GM18909 (cell line): Measurements from ENCODE around the gene ZNF367.

Experiments
- ATAC-seq: cut with Tn5 transposase; IDR thresholded peaks from one replicate; pipeline ENCODE4 v1.9.1; 2021; ENCODE audit warnings: mild to moderate bottlenecking; ENCODE audit not compliant: unreplicated experiment, poor library complexity

ZNF367 gene

DNA sequence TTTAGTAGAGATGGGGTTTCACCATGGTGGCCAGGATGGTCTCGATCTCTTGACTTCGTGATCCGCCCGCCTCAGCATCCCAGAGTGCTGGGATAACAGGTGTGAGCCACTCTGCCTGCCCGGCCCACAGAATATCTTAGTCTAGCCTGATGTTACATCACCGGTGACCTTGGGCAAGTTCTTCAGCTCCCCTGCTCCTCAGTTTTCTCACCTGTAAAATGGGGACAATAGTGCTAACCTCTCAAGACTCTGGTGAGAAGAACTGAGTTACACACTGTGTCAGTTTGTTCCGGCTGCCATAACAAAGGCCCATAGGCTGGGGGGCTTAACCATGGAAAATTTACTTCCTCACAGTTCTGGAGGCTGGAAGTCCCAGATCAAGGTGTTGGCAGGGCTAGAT, 19.3 kb upstream of the ZNF367 start:
- no peak for ATAC-seq

DNA sequence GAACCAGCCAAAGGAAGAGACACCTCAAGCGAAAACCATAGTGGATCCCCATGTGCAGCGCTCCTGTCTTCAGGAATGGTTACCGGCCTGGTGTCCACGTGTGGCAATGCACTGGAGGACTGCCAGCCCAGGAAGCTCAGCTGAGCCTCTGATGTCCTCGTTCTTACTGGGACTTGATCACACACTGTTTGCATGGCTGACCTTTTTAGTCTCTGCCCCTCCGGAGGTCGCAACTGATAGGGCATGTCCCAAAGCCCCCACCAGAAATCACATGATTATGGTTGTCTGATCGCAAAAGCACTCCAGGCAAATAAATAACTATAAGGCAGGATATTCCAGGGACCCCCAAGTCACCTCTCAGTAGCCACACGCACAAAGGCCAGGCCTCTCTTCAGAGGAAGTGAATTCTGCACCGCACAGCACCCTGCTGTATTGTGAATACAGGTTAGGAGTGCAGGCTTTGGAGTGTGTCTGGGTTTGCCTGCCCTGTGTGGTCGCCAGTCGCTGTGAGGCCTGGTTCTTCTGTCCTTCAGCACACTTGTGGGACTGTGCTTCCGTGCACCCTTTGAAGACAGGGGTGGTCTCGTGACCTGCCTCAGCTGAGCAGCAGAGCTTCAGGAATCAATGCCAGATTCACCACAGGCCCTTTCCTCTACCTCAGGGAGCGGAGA, 18.4 kb upstream of the ZNF367 start:
- ATAC-seq: no peak

DNA sequence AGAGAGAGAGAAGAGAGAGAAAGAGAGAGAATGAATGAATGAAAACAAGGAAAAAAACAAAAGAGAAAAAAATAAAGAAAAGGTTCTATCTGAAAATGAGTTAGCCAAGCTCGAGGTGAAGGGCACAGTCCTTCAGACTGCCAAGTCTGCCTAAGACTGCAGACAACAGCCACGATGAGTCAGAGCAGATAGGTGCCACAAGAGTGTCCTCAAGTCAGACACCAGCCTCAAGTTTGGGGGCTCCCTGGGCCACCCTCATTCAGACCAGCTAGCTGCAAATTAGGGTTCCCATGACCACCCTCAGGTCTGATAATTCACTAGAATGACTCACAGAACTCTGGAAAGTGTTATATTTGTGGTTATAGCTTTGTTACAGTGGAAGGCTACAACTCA, 17.9 kb upstream of the ZNF367 start:
- ATAC-seq: no peak

DNA sequence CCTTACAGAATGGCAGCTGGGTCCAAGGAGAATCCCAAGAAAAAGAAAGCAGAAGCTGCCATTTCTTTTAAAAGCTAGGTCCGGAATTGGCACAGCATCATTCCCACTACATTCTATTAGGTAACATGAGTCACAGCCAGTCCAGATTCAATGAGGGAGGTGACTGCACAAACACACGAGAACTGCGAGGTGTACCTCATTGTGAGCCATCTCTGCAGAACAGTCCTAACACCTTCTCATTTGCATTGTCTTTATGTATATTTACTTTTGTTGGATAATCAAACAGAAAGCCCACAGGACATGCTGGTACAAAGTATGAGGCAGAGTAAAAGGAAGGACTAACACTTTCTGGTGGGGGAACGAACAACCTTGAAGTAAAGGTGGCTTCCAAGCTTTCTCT, 17.2 kb upstream of the ZNF367 start:
- ATAC-seq: no peak

DNA sequence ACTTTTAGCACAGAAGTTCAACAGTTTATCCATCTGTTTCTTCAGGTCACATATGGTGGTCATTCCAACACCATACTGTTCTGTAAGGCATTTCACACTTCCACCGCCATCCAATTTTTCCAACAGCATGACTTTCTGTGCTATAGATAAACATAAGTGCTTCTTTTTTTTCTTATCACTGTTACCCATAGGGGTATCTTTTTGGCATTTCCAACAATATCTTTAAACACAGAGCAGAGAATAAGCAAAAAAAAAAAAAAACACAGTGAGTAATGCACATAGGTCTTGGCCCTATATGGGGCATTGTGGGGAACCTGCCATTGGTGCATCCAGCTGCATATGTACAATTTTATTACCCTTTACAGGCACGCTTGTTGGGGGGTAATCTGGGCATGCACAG, 12.2 kb upstream of the ZNF367 start:
- no peak for ATAC-seq

DNA sequence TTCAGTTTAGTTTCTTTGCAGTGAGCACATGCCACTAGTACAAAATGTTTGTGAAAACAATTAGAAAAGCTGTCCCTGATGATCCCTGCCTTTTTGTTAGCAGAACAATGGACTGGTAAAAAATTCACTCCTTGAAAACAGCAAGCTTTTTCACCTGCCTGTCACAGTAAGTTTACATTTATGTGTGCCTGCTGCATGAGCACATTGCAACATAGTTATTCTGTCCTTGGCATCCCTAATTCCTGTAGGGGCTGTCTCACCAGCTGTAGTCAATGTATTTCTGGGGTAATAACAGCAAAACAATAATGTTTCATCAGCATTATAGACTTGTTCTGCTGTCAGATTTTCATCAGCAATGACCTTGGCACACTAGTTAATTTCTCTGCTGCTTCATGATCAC, 11.6 kb upstream of the ZNF367 start:
- no peak for ATAC-seq

DNA sequence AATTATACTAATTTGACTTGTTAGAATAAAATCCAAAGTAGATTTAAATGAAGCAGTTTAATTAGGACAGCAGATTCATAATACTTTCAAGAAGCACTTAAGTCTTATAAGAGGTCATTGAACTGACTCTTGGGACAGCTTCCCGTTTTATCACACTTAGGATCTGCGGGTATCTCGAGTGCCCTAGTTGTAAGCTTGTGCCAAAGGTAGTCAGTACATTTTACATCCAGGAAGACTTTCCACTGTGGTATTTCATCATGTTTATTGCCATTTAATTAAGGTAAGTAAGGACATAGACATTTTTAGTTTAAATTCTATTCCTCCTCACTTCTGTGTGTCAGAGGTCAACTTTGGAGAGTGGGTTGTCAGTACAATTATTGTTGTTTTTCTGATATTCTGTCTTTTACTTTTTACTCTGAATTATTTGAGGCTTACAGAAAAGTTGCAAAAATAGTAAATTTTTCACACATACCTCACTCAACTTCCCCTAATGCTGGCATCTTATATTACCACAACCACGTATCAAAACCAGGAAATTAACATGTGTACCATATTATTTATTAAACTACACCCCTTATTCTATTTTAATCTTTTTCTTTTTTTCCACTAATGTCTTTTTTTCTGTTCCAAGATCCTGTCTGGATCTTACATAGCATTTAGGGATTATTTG, 7.5 kb upstream of the ZNF367 start:
- ATAC-seq: no peak

DNA sequence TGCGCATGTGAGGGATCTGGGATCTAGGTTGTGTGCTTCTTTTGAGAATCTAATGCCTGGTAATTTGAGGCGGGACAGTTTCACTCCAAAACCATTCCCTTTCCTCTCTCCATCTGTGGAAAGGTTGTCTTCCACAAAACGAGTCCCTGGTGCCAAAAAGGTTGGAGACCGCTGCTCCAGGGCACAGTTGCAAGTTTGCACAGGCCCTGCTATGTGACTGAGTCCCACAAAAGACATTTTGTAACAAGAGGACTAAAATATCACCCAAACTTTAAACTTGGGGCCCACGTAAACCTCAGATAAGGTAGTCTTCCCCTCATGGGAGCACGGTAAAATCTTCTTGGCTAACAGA, 5.8 kb upstream of the ZNF367 start:
- no peak for ATAC-seq

DNA sequence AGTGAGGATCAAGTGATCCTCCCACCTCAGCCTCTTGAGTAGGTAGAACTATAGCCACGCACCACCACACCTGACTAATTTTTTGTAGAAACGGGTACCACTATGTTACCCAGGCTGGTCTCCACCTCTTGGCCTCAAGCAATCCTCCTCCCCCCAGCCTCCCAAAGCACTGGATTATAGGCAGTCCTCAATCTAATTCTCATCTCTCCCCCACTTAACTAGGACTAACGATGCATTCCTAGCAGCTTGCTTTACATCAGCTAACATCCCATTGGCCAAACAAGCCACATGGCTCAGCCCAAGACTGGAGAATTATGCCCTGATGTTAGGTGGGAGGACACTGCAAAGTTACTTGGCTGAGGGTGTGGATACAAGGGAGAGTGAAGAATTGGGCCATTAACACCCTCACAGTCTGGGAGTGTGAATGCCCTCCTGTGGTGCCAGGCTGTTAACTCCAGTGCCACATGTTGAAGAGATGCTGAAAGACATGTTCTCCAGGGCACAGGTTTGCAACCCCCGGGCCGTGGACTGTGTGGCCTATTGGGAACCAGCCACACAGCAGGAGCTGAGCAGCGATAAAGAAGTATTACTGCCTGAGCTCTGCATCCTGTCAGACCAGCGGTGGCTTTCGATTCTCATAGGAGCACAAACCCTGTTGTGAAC, 5.3 kb upstream of the ZNF367 start:
- no peak for ATAC-seq

DNA sequence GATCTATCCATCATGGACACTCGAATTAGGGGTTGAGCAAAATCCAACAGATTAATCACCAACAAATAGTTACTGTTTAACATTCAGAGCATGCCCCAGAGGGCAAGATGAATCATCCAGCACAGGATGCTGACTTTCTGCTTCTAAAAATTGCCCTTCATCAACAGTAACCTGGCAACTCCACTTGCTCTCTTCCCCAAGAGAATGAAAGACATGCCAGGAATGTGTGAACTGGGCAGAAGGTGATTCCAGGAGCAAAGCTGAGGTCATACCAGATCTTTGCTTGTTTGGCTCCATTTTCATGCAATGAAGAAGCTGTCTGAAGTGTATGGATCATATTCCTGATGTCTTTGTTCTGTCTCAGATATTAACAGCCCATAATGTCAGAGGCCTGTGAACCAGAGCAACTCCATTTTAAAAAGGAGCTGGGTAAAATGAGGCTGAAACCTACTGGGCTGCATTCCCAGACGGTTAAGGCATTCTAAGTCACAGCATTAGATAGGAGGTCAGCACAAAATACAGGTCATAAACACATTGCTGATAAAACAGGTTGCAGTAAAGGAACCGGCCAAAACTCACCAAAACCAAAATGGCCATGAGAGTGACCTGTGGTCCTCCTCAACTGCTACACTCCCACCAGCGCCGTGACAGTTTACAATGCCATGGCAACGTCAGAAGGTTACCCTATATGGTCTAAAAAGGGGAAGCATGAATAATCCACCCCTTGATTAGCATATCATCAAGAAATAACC, 2.5 kb upstream of the ZNF367 start:
- no peak for ATAC-seq

DNA sequence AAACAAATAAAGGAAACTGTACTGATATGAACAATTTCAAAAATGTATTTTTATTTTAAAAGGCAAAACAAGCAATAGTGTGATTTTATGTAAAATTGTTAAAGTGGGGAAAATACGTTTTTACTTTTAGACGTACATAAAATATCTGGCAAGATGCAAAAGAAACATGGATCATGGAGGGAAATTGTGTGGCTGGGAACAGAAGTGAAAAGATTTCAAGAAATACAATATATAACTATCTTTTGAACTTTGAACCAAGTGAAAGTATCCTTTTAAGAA, 1.5 kb upstream of the ZNF367 start:
- ATAC-seq: no peak

DNA sequence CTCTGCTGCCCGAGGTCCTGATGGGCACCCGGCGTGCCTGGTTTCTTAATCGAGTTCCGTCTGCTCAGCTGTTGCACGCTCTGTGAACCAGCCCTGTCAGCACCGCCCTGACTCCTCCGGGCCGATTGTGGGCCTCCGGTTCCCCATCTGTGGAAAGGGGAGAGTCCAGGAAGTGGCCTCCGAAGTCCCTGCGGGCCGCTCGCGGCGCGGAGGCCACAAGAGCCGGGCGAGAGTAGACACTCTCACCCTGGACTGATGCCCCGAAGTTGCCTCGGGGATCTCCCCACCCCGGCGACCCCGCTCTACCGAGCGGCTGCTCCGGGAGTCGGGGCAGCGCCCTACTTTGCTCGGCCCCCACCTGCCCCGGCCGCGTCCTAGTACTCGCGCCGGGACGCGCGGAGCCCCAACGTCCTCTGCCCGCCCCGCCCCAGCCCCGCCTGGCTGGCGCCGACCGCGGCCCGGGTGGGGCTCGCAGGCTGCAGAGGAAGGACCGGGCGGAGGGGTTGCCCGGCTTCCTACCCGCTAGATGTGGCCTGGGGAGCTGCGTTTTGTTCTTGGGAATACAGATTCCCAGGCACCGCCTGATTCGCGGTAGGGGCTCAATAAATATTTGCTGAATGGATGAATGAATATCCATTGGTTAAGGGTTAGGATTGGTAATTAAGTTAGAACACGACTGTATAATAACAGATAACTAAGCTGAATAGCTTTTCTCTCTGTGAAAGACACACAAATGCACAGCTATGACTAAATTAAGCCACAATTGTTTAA, 935 bp upstream of the ZNF367 start:
- ATAC-seq: peak; percentile 40

DNA sequence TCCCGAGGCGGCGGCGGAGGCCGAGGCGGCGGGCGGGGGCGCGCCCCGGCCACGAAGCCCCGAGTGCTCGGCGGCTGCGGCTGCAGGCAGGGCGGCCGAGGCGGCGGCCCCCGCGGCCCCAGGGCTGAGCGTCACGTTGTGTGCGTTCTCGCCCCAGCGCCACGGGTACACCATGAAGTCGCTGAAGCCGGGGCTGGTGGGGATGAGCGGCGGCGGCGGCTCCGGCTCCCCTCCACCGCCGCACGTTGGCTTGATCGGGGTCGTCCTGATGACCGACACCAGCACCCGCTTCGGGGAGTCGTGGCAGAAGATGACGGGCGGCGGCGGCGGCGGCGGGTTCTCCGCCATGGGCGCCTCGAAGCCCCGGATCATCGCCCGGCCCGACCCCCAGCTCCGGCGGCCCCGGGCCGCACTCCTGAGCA, 498 bp downstream of the ZNF367 start:
- ATAC-seq: no peak

DNA sequence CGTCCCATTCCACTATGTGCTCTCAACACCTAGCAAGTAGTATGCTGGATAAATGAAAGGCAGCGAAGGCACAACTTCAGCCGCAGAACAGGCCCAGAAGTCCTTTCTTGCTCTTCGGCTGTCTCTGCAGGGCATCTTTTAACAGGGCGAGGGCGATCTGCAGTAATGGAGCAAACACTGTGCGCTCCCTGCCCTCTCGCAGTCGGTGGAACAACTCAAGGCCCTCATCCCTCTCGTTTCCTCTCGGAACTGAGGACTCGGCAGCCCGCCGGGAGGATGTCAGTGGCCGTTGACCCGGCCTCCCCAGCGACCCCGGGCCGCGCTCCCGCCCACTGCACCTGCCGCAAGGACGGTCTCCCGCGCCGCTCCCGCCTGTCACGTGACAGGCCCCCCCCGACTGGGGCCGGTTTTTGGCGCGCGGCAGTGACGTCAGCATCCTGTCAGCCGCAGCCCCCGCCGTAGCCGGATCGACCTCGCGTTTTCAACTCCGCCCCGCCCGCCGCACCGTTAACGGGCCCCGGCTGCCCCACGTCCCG, 1.1 kb downstream of the ZNF367 start:
- peak; percentile 25 for ATAC-seq

DNA sequence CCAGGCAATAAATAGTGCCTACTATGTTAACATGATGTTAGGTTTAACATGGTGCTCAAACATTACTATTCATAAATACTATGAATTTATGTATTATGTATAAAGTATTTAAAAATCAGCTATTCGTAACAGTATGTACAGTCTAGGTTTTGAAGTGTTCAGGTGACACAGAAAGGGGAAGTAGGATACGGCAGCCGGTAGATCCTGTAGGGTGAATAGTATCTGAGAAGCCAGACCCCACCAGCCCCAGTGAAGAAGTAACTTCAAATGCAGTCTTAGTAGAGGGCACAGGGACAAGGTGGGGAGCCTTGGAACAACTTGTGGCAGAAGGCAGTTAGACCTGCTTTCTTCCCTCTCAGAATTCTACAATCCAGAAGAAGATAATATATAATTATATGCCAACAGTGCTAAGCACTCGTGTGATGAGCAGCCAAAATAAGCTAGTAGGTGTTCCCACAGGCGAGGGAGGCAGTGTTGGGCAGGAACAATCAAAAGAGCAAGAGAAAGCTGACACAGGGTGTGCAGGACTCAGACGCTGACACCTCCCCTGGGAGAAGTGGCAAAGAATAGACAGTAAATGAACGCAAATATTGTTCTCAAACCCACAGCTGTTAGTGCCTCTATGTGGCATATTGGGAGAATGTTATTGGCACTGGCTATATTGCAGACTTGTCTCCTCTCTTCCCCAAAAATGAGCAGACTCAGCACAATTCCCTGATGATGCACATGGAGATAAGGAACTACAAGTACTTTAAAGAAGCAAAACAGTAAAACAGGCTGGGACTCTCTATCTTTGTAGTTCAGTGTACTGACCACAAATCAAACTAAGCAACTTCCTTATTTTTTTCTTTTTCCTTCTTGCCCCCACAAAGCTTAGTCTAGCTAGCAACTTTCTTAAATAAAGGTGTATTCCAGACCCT, 4.6 kb downstream of the ZNF367 start:
- ATAC-seq: peak; percentile 29

DNA sequence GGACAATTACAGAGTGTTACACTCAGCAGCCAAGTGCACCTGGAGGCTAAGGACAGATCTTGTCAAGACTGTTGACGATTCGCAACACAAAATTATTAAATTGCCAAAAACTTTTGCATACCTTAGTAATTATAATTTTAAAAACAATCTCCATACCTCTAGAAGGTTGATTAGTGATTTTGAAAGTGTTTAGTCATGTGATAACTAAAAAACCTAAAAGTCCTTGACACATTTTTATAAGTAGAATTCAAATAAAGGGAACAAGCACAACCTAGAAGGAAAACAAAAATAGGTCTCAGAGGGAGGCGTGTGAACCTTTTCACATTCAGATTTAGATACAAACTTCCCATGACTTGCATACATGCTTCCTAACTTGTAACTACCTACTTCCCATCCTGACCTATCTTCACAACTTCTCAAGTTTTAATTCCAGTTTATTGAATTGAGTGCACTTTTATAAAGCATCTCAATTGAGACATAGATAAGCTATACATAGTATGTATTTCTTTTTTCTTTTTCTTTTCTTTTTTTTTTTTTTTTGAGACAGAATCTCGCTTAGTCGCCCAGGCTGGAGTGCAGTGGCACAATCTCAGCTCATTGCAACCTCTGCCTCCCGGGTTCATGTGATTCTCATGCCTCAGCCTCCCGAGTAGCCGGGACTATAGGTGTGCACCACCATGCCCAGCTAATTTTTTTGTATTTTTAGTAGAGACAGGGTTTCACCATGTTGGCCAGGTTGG, 5.8 kb downstream of the ZNF367 start:
- no peak for ATAC-seq

DNA sequence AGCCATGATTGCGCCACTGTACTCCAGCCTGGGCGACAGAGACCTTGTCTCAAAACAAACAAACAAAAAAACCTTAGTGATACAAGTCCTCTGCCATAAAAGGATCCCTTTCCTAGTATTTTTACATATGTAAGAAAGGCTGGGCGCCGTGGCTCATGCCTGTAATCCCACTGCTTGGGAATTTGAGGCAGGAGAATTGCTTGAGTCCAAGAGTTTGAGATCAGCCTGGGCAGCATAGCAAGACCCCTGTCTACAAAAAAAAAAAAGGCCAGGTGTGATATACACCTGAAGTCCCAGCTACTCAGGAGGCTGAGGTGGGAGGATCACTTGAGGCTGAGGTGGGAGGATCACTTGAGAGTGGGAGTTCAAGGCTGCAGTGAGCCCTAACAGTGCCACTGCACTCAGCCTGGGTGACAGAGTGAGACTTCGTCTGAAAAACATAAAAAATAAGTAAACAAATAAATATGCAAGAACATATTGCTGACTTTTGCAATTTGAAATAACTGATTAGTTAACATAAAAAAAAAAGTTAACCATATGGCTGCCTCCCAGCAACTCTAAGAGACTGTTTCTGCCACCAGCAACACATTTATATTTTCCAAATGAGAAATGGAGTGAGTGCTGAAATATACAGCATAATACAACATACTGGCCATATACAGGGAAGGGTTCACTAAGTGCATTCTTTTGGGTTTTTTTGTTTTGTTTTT, 6.9 kb downstream of the ZNF367 start:
- no peak for ATAC-seq
